Tongue (tissue), 2 donors: ENCODE results near the gene CACNA1G. TPM values are rescaled to one million over a fixed set of nuclear protein-coding genes. Genes with fewer than 3 reads are reported as not detected.

Experiments
- DNase-seq: peaks from one replicate; pipeline ENCODE4 v3.0.0-alpha.2; 2015
- total RNA-seq: library from RNA; depleted of rRNA; stranded (reverse); fragments of >200 nt; gene quantifications from one replicate; pipeline ENCODE4 v1.2.3, GENCODE V29; 2014

The CACNA1G gene
- 10.4 TPM for total RNA-seq

- peak; percentile 98 for DNase-seq
These were observed at the start of gene CACNA1G for GRCh38 chr17:50560185-50560824. CACNA1G (plus strand) TSS chr17:50560715; CDS start chr17:50561460, 745 bp downstream.

- no peak for DNase-seq
These were observed 49.5 kb upstream of the CACNA1G start for GRCh38 chr17:50511058-50511457.

- DNase-seq = no peak
These were observed 47.0 kb upstream of the CACNA1G start for GRCh38 chr17:50513495-50513894.

GRCh38 chr17:50514388-50514787, 46.1 kb upstream of the CACNA1G start:
- DNase-seq = no peak

- no peak for DNase-seq
These were observed 45.4 kb upstream of the CACNA1G start for GRCh38 chr17:50514936-50515702.

GRCh38 chr17:50517011-50517410, 43.5 kb upstream of the CACNA1G start:
- no peak for DNase-seq

GRCh38 chr17:50517504-50518383, 42.8 kb upstream of the CACNA1G start:
- no peak for DNase-seq

- DNase-seq = no peak
These were observed 42.0 kb upstream of the CACNA1G start for GRCh38 chr17:50518384-50519023.

- DNase-seq = no peak
These were observed 41.2 kb upstream of the CACNA1G start for GRCh38 chr17:50519141-50519834.

GRCh38 chr17:50520483-50520882, 40.0 kb upstream of the CACNA1G start:
- DNase-seq = no peak

GRCh38 chr17:50521514-50521913, 39.0 kb upstream of the CACNA1G start:
- DNase-seq = no peak

GRCh38 chr17:50522766-50523165, 37.7 kb upstream of the CACNA1G start:
- no peak for DNase-seq

- no peak for DNase-seq
These were observed 37.3 kb upstream of the CACNA1G start for GRCh38 chr17:50523208-50523607.

- no peak for DNase-seq
These were observed 35.7 kb upstream of the CACNA1G start for GRCh38 chr17:50524838-50525237.

- no peak for DNase-seq
These were observed 33.3 kb upstream of the CACNA1G start for GRCh38 chr17:50527155-50527762.

- DNase-seq = no peak
These were observed 32.5 kb upstream of the CACNA1G start for GRCh38 chr17:50527949-50528474.

- DNase-seq = no peak
These were observed 30.7 kb upstream of the CACNA1G start for GRCh38 chr17:50529849-50530248.

- no peak for DNase-seq
These were observed 29.0 kb upstream of the CACNA1G start for GRCh38 chr17:50531428-50532025.

- DNase-seq = peak; percentile 62
These were observed 28.0 kb upstream of the CACNA1G start, which contains the start of gene EPN3 for GRCh38 chr17:50532452-50533024. EPN3 (plus strand) TSS chr17:50532735; CDS start chr17:50536557, 3,822 bp downstream.

- no peak for DNase-seq
These were observed 27.3 kb upstream of the CACNA1G start for GRCh38 chr17:50533185-50533584.
